NB4 (cell line): Measurements from ENCODE around the gene EIF4G3.

ENCODE experiments used
- DNase-seq: peaks from one replicate; pipeline ENCODE4 v3.0.0; 2010; ENCODE audit warnings: low read depth
- H3K4me3 ChIP-seq: one replicate; pipeline ENCODE4 v1.5.1; 2011; ENCODE audit warnings: mild to moderate bottlenecking, low read depth, low read length, moderate library complexity
- CTCF ChIP-seq: IDR thresholded peaks from one replicate; pipeline ENCODE4 v1.5.1; 2012; ENCODE audit warnings: low read depth, low read length
- MAX ChIP-seq: IDR thresholded peaks from 2 replicates; pipeline ENCODE4 v1.6.1; 2011; ENCODE audit warnings: low read depth, low read length
- MYC ChIP-seq: IDR thresholded peaks from 2 replicates; pipeline ENCODE4 v1.6.1; 2011; ENCODE audit warnings: low read depth, low read length
- POLR2A ChIP-seq: IDR thresholded peaks from 2 replicates; pipeline ENCODE4 v1.6.1; 2011; ENCODE audit warnings: mild to moderate bottlenecking; ENCODE audit not compliant: insufficient read length; ENCODE audit errors: extremely low read depth

The EIF4G3 gene

GRCh38 chr1:20974951-20975350 lies 201.7 kb downstream of the EIF4G3 start:
- no peak overlapping the region for H3K4me3 ChIP-seq
- TF ChIP-seq MAX, result no peak
- TF ChIP-seq CTCF, result no peak
- TF ChIP-seq POLR2A, result no peak
- TF ChIP-seq MYC, result no peak
- DNase-seq, result no peak

- TF ChIP-seq MAX, result no peak
- TF ChIP-seq CTCF, result no peak
- no peak for TF ChIP-seq MYC
- no peak for TF ChIP-seq POLR2A
- H3K4me3 ChIP-seq, result no peak overlapping the region
- no peak for DNase-seq
These were observed 202.6 kb downstream of the EIF4G3 start for GRCh38 chr1:20974069-20974468.

- H3K4me3 ChIP-seq, result no peak overlapping the region
- DNase-seq, result no peak
- TF ChIP-seq MAX (no peak), CTCF (no peak), MYC (no peak), POLR2A (no peak)
These were observed 203.8 kb downstream of the EIF4G3 start for GRCh38 chr1:20972855-20973254.

GRCh38 chr1:20964540-20965484 lies 211.9 kb downstream of the EIF4G3 start:
- no peak for TF ChIP-seq POLR2A
- TF ChIP-seq MAX, result no peak; the same call in 1 of the 2 replicates
- no peak for TF ChIP-seq MYC
- no peak for TF ChIP-seq CTCF
- DNase-seq, result peak; percentile 73
- H3K4me3 ChIP-seq, result no peak overlapping the region

- TF ChIP-seq CTCF (no peak), MAX (no peak), POLR2A (no peak), MYC (no peak)
- no peak for DNase-seq
- H3K4me3 ChIP-seq, result no peak overlapping the region
These were observed 214.0 kb downstream of the EIF4G3 start for GRCh38 chr1:20962576-20963258.
